DOHH2 (cell line): Measurements from ENCODE around the gene ARSD.

Experiments
- H3F3A ChIP-seq: fragments of 200-600 bp; sonication (generic), shearing (Covaris generic); 2 replicates; pipeline ENCODE4 v1.6.0; 2016; ENCODE audit warnings: antibody characterized with exemption, mild to moderate bottlenecking; ENCODE audit not compliant: control insufficient read depth, insufficient read depth
- H3K27ac ChIP-seq: fragments of 200-600 bp; sonication (generic); 2 replicates; pipeline ENCODE4 v1.5.1; 2014; ENCODE audit warnings: low read depth, mild to moderate bottlenecking, low read length, moderate library complexity
- H3K27me3 ChIP-seq: fragments of 200-600 bp; sonication (generic); 2 replicates; pipeline ENCODE4 v1.6.1; 2014; ENCODE audit warnings: mild to moderate bottlenecking, low read length, mixed read lengths; ENCODE audit not compliant: control insufficient read depth
- H3K36me3 ChIP-seq: fragments of 200-600 bp; sonication (generic); 2 replicates; pipeline ENCODE4 v1.6.1; 2014; ENCODE audit warnings: mild to moderate bottlenecking, low read length, moderate library complexity, mixed read lengths; ENCODE audit not compliant: control insufficient read depth
- H3K4me1 ChIP-seq: fragments of 200-600 bp; sonication (generic); 2 replicates; pipeline ENCODE4 v1.6.1; 2014; ENCODE audit warnings: mild to moderate bottlenecking, low read length, mixed read lengths; ENCODE audit not compliant: control insufficient read depth
- H3K4me2 ChIP-seq: fragments of 200-600 bp; sonication (generic); 2 replicates; pipeline ENCODE4 v1.6.0; 2014; ENCODE audit warnings: mild to moderate bottlenecking, low read length, moderate library complexity
- H3K4me3 ChIP-seq: fragments of 200-600 bp; sonication (generic); 2 replicates; pipeline ENCODE4 v1.5.1; 2014; ENCODE audit warnings: mild to moderate bottlenecking, low read length, mixed read lengths
- H3K79me2 ChIP-seq: fragments of 200-600 bp; sonication (generic); 2 replicates; pipeline ENCODE4 v1.6.1; 2014; ENCODE audit warnings: mild to moderate bottlenecking, low read length, mixed read lengths; ENCODE audit not compliant: control insufficient read depth
- H3K9me2 ChIP-seq: fragments of 200-600 bp; sonication (generic); replicated peaks from 2 replicates; pipeline ENCODE4 v1.6.1; 2014; ENCODE audit warnings: mild to moderate bottlenecking, low read length, mixed read lengths; ENCODE audit not compliant: control insufficient read depth
- H3K9me3 ChIP-seq: fragments of 200-600 bp; sonication (generic); 2 replicates; pipeline ENCODE4 v1.6.1; 2014; ENCODE audit warnings: antibody characterized with exemption, low read length, mixed read lengths; ENCODE audit not compliant: control insufficient read depth, insufficient read depth
- H4K20me1 ChIP-seq: fragments of 200-600 bp; sonication (generic); 2 replicates; pipeline ENCODE4 v1.6.0; 2014; ENCODE audit warnings: low read depth, mild to moderate bottlenecking, antibody characterized with exemption, low read length, moderate library complexity; ENCODE audit not compliant: control insufficient read depth, insufficient read depth
- CTCF ChIP-seq: fragments of 200-600 bp; sonication (generic); IDR thresholded peaks from one replicate; pipeline ENCODE4 v1.5.1; 2014; ENCODE audit warnings: antibody characterized with exemption, mild to moderate bottlenecking, low read depth, low read length; ENCODE audit not compliant: poor library complexity, severe bottlenecking
- EZH2phosphoT487 ChIP-seq: fragments of 200-600 bp; sonication (generic); IDR thresholded peaks from 2 replicates; pipeline ENCODE4 v1.6.1; 2017; ENCODE audit warnings: borderline replicate concordance, mild to moderate bottlenecking, antibody characterized with exemption, low read length, moderate library complexity, mixed read lengths

The ARSD gene

GRCh38 chrX:2972391-2972790 lies 43.3 kb upstream of the ARSD start:
- H3K9me3 ChIP-seq = no peaks in the 10 kb centered on the region

GRCh38 chrX:2969021-2969420 lies 39.9 kb upstream of the ARSD start:
- Histone ChIP-seq H3F3A (no peaks in the 10 kb centered on the region), H3K9me2 (no peaks in the 10 kb centered on the region)

More at GRCh38 chrX:2972391-2972790, 43.3 kb upstream of the ARSD start:
- H3K9me2 ChIP-seq = no peaks in the 10 kb centered on the region
- H3F3A ChIP-seq = no peaks in the 10 kb centered on the region
- H3K27ac ChIP-seq = no peak overlapping the region
- H3K27me3 ChIP-seq = no peaks in the 10 kb centered on the region
- no peaks in the 10 kb centered on the region for H3K36me3 ChIP-seq
- H3K4me3 ChIP-seq = no peak overlapping the region
- no peaks in the 10 kb centered on the region for H3K4me1 ChIP-seq
- no peaks in the 10 kb centered on the region for H3K79me2 ChIP-seq
- H3K4me2 ChIP-seq = no peak overlapping the region
- TF ChIP-seq EZH2phosphoT487 = no peak
- TF ChIP-seq CTCF = no peak
- no peaks in the 10 kb centered on the region for H4K20me1 ChIP-seq

GRCh38 chrX:2967998-2968909 lies 39.1 kb upstream of the ARSD start:
- H3F3A ChIP-seq = no peaks in the 10 kb centered on the region
- no peaks in the 10 kb centered on the region for H3K9me2 ChIP-seq
- no peaks in the 10 kb centered on the region for H3K36me3 ChIP-seq
- no peaks in the 10 kb centered on the region for H3K27me3 ChIP-seq
- no peaks in the 10 kb centered on the region for H4K20me1 ChIP-seq
- H3K4me1 ChIP-seq = no peaks in the 10 kb centered on the region
- no peaks in the 10 kb centered on the region for H3K79me2 ChIP-seq
- no peaks in the 10 kb centered on the region for H3K9me3 ChIP-seq
- no peak overlapping the region for H3K4me2 ChIP-seq
- no peak overlapping the region for H3K27ac ChIP-seq
- H3K4me3 ChIP-seq = no peak overlapping the region
- no peak for TF ChIP-seq CTCF
- no peak for TF ChIP-seq EZH2phosphoT487

More at GRCh38 chrX:2969021-2969420, 39.9 kb upstream of the ARSD start:
- Histone ChIP-seq H3K4me1 (no peaks in the 10 kb centered on the region), H3K4me3 (no peak overlapping the region), H3K36me3 (no peaks in the 10 kb centered on the region), H3K27ac (no peak overlapping the region), H3K9me3 (no peaks in the 10 kb centered on the region), H3K79me2 (no peaks in the 10 kb centered on the region), H3K27me3 (no peaks in the 10 kb centered on the region), H3K4me2 (no peak overlapping the region), H4K20me1 (no peaks in the 10 kb centered on the region)
- TF ChIP-seq EZH2phosphoT487 = no peak
- TF ChIP-seq CTCF = no peak
